Erythroblast (primary cell): ENCODE data around the gene PDZRN4.

Source experiments
- GATA1 ChIP-seq: IDR thresholded peaks from 2 replicates; pipeline ENCODE4 v1.6.1; 2011; ENCODE audit warnings: low read depth, mild to moderate bottlenecking, control low read depth, low read length, moderate library complexity
- POLR2A ChIP-seq: IDR thresholded peaks from 2 replicates; pipeline ENCODE4 v1.6.1; 2011; ENCODE audit warnings: mild to moderate bottlenecking, low read length

- TF ChIP-seq POLR2A: no peak
- TF ChIP-seq GATA1: no peak
Observed at GRCh38 chr12:41476499-41477439, 288.6 kb downstream of the PDZRN4 start.
